GM12878 (cell line): ENCODE data around the gene KIF21B. TPM values are rescaled to one million over a fixed set of nuclear protein-coding genes. Genes with fewer than 3 reads are reported as not detected.

ENCODE experiments used
- ATAC-seq: fragments of 200-7000 bp; cut with Tn5 transposase; 3 replicates; pipeline ENCODE4 v1.9.1; 2020; ENCODE audit warnings: mild to moderate bottlenecking, moderate library complexity
- BruUV-seq: library from RNA; stranded (reverse); fragments of 400-500 nt; replicated peaks from 2 replicates; lab custom pipeline; 2021; lab: Mats Ljungman, UMichigan
- CTCF ChIA-PET: fragments of 300-600 bp; sonication (Branson Sonifier 250); formaldehyde crosslinking; extraction: SDS; loops from one replicate; lab custom pipeline; 2021; ENCODE audit warnings: inconsistent platforms; lab: Yijun Ruan, JAX
- POLR2A ChIA-PET: fragments of 350-600 bp; formaldehyde crosslinking; extraction: SDS; loops from one replicate; lab custom pipeline; 2021; ENCODE audit warnings: inconsistent platforms; lab: Charles Lee
- RAD21 ChIA-PET: fragments of 300-600 bp; sonication (Branson Sonifier 250); formaldehyde crosslinking; loops from one replicate; lab custom pipeline; 2023; ENCODE audit warnings: antibody characterized with exemption; ENCODE audit not compliant: unreplicated experiment; lab: Charles Lee
- SMC1A ChIA-PET: fragments of 300-600 bp; sonication (Branson Sonifier 250); formaldehyde crosslinking; loops from one replicate; lab custom pipeline; 2023; ENCODE audit not compliant: unreplicated experiment, uncharacterized antibody; lab: Charles Lee
- DNase-seq: peaks from one replicate; pipeline ENCODE4 v3.0.0-alpha.2; 2011; ENCODE audit warnings: low read depth, low spot score
- FAIRE-seq: peaks from 3 replicates; lab custom pipeline; 2011; peaks lifted over from hg19 to GRCh38; lab: Jason Lieb, UNC
- H2AFZ ChIP-seq: 2 replicates; pipeline ENCODE4 v1.6.0; 2011; ENCODE audit warnings: low read depth, low read length, control low read depth; ENCODE audit not compliant: control insufficient read depth
- H3K27ac ChIP-seq: 2 replicates; pipeline ENCODE4 v1.5.1; 2011; ENCODE audit warnings: control low read depth; ENCODE audit not compliant: control insufficient read depth, insufficient read depth
- H3K27me3 ChIP-seq, 2 experiments: replicated peaks in 1 of 2; 2 replicates each; pipeline versions ENCODE4 v1.6.0 to v1.6.1; 2011; ENCODE audit warnings: low read length in 1 of 2; ENCODE audit not compliant: control insufficient read depth in 2 of 2, insufficient read depth in 2 of 2
- H3K36me3 ChIP-seq, 2 experiments: 2 replicates each; pipeline ENCODE4 v1.5.1; 2011; ENCODE audit warnings: low read length in 1 of 2; ENCODE audit not compliant: control insufficient read depth in 2 of 2, insufficient read depth in 2 of 2
- H3K4me1 ChIP-seq: 2 replicates; pipeline ENCODE4 v1.6.1; 2011; ENCODE audit warnings: mild to moderate bottlenecking, low read length, moderate library complexity, mixed read lengths; ENCODE audit not compliant: control insufficient read depth, insufficient read depth
- H3K4me2 ChIP-seq: 2 replicates; pipeline ENCODE4 v1.6.0; 2011; ENCODE audit warnings: control low read depth; ENCODE audit not compliant: control insufficient read depth, insufficient read depth
- H3K4me3 ChIP-seq: fragments of 200-600 bp; sonication (generic); 2 replicates; pipeline ENCODE4 v1.5.1; 2016
- H3K79me2 ChIP-seq: 2 replicates; pipeline ENCODE4 v1.6.0; 2011; ENCODE audit warnings: low read length; ENCODE audit not compliant: control insufficient read depth, insufficient read depth
- H3K9ac ChIP-seq: 2 replicates; pipeline ENCODE4 v1.8.0; 2011; ENCODE audit warnings: low read length, control low read depth, mixed read lengths; ENCODE audit not compliant: control insufficient read depth, insufficient read depth
- H3K9me3 ChIP-seq: replicated peaks from 3 replicates; pipeline ENCODE4 v1.5.1; 2011; ENCODE audit warnings: mild to moderate bottlenecking, low read length; ENCODE audit not compliant: control insufficient read depth, insufficient read depth
- H4K20me1 ChIP-seq: 2 replicates; pipeline ENCODE4 v1.6.0; 2011; ENCODE audit not compliant: control insufficient read depth, insufficient read depth
- MYC ChIP-seq: IDR thresholded peaks from 2 replicates; pipeline ENCODE4 v1.6.1; 2011; ENCODE audit warnings: mild to moderate bottlenecking, low read length, moderate library complexity, inconsistent platforms; ENCODE audit not compliant: insufficient read depth, insufficient replicate concordance, insufficient read length, severe bottlenecking
- NRF1 ChIP-seq: conservative IDR thresholded peaks from 2 replicates; pipeline ENCODE4 v1.6.1; 2011; ENCODE audit warnings: mild to moderate bottlenecking, low read depth, low read length, improper control_type of control experiment
- PAX5 ChIP-seq: IDR thresholded peaks from 2 replicates; pipeline ENCODE4 v1.6.1; 2011; ENCODE audit warnings: low read depth, low read length, borderline replicate concordance
- SRF ChIP-seq, 2 experiments: IDR thresholded peaks; 2 replicates each; pipeline ENCODE4 v1.6.1; 2011; ENCODE audit warnings: low read depth in 2 of 2, low read length in 2 of 2, mild to moderate bottlenecking in 1 of 2, moderate library complexity in 1 of 2
- SUPT20H ChIP-seq: IDR thresholded peaks from 2 replicates; pipeline ENCODE4 v1.6.1; 2011; ENCODE audit warnings: low read depth, mild to moderate bottlenecking, low read length, moderate library complexity, borderline replicate concordance; ENCODE audit not compliant: control insufficient read depth
- TCF12 ChIP-seq: IDR thresholded peaks from 2 replicates; pipeline ENCODE4 v1.6.1; 2011; ENCODE audit warnings: low read depth, mild to moderate bottlenecking, low read length
- YBX1 ChIP-seq: fragments of 450-650 bp; IDR thresholded peaks from 2 replicates; pipeline ENCODE4 v1.6.1; 2016; ENCODE audit warnings: antibody characterized with exemption
- WGBS: methylation state at CpG from one replicate; pipeline ENCODE4 v1.1.6; 2016; ENCODE audit warnings: low lambda C conversion rate; ENCODE audit not compliant: insufficient replicate concordance, insufficient coverage; ENCODE audit errors: missing lambda C conversion rate; 5-methylcytosine and 5-hydroxymethylcytosine counted together
- in situ Hi-C: fragments of 300-500 bp; cut with MboI; formaldehyde crosslinking; loops from 9 replicates; pipeline ENCODE4 v1.14.3; 2018; ENCODE audit warnings: mixed read lengths
- intact Hi-C: fragments of 100-400 bp; cut with micrococcal nuclease; formaldehyde crosslinking; loops from one replicate; pipeline ENCODE4 v1.14.2; 2022; ENCODE audit not compliant: unreplicated experiment
- polyA plus RNA-seq, 11 experiments: library from polyadenylated mRNA; depleted of rRNA in 4 of 11; unstranded in 6 of 11; stranded (reverse) in 5 of 11; fragments of >200 nt; fragmentation: Nextera tagmentation in 4 of 11; fragmentation: Illumina TruSeq in 1 of 11; extraction: Ambion mirVana in 4 of 11; extraction: Trizol in 1 of 11; gene quantifications; 1 replicate in 1 of 11; 2 replicates in 10 of 11; pipeline versions ENCODE4 v1.2.1 to v1.2.3, GENCODE V29; 2011 to 2016; ENCODE audit warnings: inconsistent platforms in 2 of 11, missing spikeins in 2 of 11, low read depth in 1 of 11
- total RNA-seq, 4 experiments: library from RNA; depleted of rRNA in 3 of 4; stranded (reverse); fragments of >200 nt in 3 of 4; fragmentation: Illumina TruSeq in 1 of 4; extraction: Trizol in 1 of 4; gene quantifications; 2 replicates each; pipeline versions ENCODE4 v1.2.1 to v1.2.3, GENCODE V29; 2013 to 2021
- TF ChIP-seq, protein P1 (sequence below): fragments of 450-650 bp; IDR thresholded peaks from 2 replicates; pipeline ENCODE4 v1.6.1; 2016; ENCODE audit warnings: mild to moderate bottlenecking
- TF ChIP-seq, protein P2 (sequence below): fragments of 450-650 bp; IDR thresholded peaks from 2 replicates; pipeline ENCODE4 v1.6.1; 2018; ENCODE audit warnings: borderline replicate concordance, mild to moderate bottlenecking; ENCODE audit not compliant: partially characterized antibody
- TF ChIP-seq, protein P3 (sequence below): fragments of 450-650 bp; IDR thresholded peaks from 2 replicates; pipeline ENCODE4 v1.6.1; 2017; ENCODE audit warnings: low read depth, mild to moderate bottlenecking, moderate library complexity

KIF21B gene
- total and polyA plus RNA-seq, 10 of the 15 experiments (the other 5 are each of a cell fraction or from before 2014, with no cell fraction given): 2.3 to 47.7 (median 12.6) TPM

DNA sequence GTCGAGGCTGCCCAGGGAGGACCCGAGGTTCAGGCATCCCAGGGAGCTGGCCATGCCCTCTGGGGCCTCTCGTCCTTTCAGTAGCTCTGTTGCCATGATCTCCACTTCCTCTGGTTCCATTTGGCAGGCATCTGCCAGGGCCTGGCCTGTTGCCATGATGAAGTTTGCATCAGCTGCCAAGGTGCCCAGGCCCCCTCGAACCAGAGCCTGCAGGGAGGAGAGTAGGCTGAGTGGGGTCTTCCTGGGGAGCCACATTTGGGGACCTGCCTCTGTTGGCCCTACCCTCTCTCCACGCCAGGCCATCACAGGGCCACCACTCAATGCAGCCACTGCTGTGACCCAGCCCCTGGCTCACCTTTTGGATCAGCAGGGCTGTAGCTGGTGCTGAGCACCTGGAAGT, 16.4 kb upstream of the KIF21B start:
- in situ Hi-C loops: loop anchor here (5.0 kb wide), 2 partner anchors 63 to 133 kb away; no protein-coding TSS in a partner anchor
- POLR2A ChIA-PET: interaction anchor here (1.2 kb wide), 1 partner anchor 14 kb away, joined by 3 read pairs; no protein-coding TSS in a partner anchor

DNA sequence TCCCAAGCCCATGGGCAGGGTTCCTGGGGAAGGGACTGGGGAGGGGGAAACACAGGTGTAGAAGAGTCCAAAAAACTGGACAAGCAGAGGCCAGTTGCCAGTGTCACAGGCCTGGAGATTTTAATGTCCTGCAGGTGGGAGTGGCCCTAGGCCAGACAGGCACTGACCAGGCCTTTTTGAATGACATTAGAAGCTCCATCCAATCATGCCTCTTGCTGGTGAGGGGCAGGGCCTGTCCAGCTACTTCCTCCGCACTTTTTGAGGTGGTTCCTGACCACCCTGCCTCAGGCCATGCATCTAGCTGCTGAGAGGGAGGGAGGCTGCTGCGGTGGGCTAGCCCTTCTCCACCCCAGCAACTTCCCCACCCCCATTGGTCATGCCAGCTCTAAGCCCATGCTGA, 15.9 kb upstream of the KIF21B start:
- 70% methylated on average over 2 of the region's 2 CpGs for WGBS
- ChIA-PET SMC1A (interaction anchor here (1.1 to 6.0 kb wide), 5 partner anchors 15 to 67 kb away, joined by 3 to 91 read pairs (median 18); partner anchors contain the start of gene KIF21B), CTCF (interaction anchor here (0.9 to 18.1 kb wide), 9 partner anchors 17 to 481 kb away, joined by 3 to 250 read pairs (median 5); partner anchors contain the start of gene KIF21B), POLR2A (interaction anchor here (1.2 to 1.6 kb wide), 2 partner anchors 13 to 68 kb away, joined by 3 to 5 read pairs; no protein-coding TSS in a partner anchor), RAD21 (interaction anchor here (0.9 to 12.4 kb wide), 2 partner anchors 11 to 68 kb away, joined by 3 to 128 read pairs; no protein-coding TSS in a partner anchor)
- DNase-seq (no peak), ATAC-seq (no peak), FAIRE-seq (no peak)
- no peaks in the 10 kb centered on the region for H3K9me3 ChIP-seq
- H3K9ac ChIP-seq: no peak overlapping the region
- H2AFZ ChIP-seq: no peak overlapping the region
- H3K79me2 ChIP-seq: no peaks in the 10 kb centered on the region
- no peaks in the 10 kb centered on the region for H3K27me3 ChIP-seq
- H3K36me3 ChIP-seq: no peaks in the 10 kb centered on the region
- in situ Hi-C loops: no loop called here
- no peak overlapping the region for H3K4me2 ChIP-seq
- no peaks in the 10 kb centered on the region for H3K4me1 ChIP-seq
- intact Hi-C loops: no loop called here
- BruUV-seq: no TSS peak
- H3K4me3 ChIP-seq: no peak overlapping the region
- no peaks in the 10 kb centered on the region for H4K20me1 ChIP-seq
- no peak overlapping the region for H3K27ac ChIP-seq
- TF ChIP-seq, protein P1, sequence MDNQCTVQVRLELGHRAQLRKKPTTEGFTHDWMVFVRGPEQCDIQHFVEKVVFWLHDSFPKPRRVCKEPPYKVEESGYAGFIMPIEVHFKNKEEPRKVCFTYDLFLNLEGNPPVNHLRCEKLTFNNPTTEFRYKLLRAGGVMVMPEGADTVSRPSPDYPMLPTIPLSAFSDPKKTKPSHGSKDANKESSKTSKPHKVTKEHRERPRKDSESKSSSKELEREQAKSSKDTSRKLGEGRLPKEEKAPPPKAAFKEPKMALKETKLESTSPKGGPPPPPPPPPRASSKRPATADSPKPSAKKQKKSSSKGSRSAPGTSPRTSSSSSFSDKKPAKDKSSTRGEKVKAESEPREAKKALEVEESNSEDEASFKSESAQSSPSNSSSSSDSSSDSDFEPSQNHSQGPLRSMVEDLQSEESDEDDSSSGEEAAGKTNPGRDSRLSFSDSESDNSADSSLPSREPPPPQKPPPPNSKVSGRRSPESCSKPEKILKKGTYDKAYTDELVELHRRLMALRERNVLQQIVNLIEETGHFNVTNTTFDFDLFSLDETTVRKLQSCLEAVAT: no peak
- TF ChIP-seq YBX1: no peak
- TF ChIP-seq TCF12: no peak
- no peak for TF ChIP-seq NRF1
- no peak for TF ChIP-seq SUPT20H
- no peak for TF ChIP-seq PAX5
- TF ChIP-seq, protein P2, sequence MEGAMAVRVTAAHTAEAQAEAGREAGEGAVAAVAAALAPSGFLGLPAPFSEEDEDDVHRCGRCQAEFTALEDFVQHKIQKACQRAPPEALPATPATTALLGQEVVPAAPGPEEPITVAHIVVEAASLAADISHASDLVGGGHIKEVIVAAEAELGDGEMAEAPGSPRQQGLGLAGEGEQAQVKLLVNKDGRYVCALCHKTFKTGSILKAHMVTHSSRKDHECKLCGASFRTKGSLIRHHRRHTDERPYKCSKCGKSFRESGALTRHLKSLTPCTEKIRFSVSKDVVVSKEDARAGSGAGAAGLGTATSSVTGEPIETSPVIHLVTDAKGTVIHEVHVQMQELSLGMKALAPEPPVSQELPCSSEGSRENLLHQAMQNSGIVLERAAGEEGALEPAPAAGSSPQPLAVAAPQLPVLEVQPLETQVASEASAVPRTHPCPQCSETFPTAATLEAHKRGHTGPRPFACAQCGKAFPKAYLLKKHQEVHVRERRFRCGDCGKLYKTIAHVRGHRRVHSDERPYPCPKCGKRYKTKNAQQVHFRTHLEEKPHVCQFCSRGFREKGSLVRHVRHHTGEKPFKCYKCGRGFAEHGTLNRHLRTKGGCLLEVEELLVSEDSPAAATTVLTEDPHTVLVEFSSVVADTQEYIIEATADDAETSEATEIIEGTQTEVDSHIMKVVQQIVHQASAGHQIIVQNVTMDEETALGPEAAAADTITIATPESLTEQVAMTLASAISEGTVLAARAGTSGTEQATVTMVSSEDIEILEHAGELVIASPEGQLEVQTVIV: no peak
- TF ChIP-seq SRF (IDR thresholded peaks at IDR 0.05; ENCODE audit: low read depth in 2 of 2, low read length in 2 of 2): no peak
- TF ChIP-seq, protein P3, sequence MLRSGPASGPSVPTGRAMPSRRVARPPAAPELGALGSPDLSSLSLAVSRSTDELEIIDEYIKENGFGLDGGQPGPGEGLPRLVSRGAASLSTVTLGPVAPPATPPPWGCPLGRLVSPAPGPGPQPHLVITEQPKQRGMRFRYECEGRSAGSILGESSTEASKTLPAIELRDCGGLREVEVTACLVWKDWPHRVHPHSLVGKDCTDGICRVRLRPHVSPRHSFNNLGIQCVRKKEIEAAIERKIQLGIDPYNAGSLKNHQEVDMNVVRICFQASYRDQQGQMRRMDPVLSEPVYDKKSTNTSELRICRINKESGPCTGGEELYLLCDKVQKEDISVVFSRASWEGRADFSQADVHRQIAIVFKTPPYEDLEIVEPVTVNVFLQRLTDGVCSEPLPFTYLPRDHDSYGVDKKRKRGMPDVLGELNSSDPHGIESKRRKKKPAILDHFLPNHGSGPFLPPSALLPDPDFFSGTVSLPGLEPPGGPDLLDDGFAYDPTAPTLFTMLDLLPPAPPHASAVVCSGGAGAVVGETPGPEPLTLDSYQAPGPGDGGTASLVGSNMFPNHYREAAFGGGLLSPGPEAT: no peak

More for the DNA sequence above, 16.4 kb upstream of the KIF21B start:
- H3K27me3 ChIP-seq: no peaks in the 10 kb centered on the region
- DNase-seq: no peak
- no TSS peak for BruUV-seq
- H3K9me3 ChIP-seq: no peaks in the 10 kb centered on the region
- ChIA-PET SMC1A (interaction anchor here (1.1 to 6.0 kb wide), 5 partner anchors 15 to 67 kb away, joined by 3 to 91 read pairs (median 18); partner anchors contain the start of gene KIF21B), CTCF (interaction anchor here (0.9 to 18.1 kb wide), 7 partner anchors 18 to 481 kb away, joined by 3 to 250 read pairs (median 5); partner anchors contain the start of gene KIF21B), RAD21 (interaction anchor here (0.9 to 12.4 kb wide), 2 partner anchors 12 to 68 kb away, joined by 3 to 128 read pairs; no protein-coding TSS in a partner anchor)
- no peak overlapping the region for H2AFZ ChIP-seq
- FAIRE-seq: no peak
- no peaks in the 10 kb centered on the region for H3K36me3 ChIP-seq
- H3K4me3 ChIP-seq: no peak overlapping the region
- ATAC-seq: no peak
- TF ChIP-seq MYC: no peak
- no peak overlapping the region for H3K9ac ChIP-seq
- WGBS: 6% methylated on average over 5 of the region's 5 CpGs
- no peak overlapping the region for H3K27ac ChIP-seq
- H3K4me2 ChIP-seq: no peak overlapping the region
- no peaks in the 10 kb centered on the region for H3K79me2 ChIP-seq
- intact Hi-C loops: loop anchor here (5.0 to 10.0 kb wide), 2 partner anchors 225 to 418 kb away; partner anchors contain the start of gene KIF14
- no peaks in the 10 kb centered on the region for H4K20me1 ChIP-seq
- no peaks in the 10 kb centered on the region for H3K4me1 ChIP-seq
